Mesothelial cell of epicardium (in vitro differentiated cells): Measurements from ENCODE around the gene MLLT3. TPM values are rescaled to one million over a fixed set of nuclear protein-coding genes. Genes with fewer than 3 reads are reported as not detected.
A peak's percentile ranks its signal among the peaks of the same experiment; 100 is the strongest.

ENCODE experiments used
- DNase-seq, 2 experiments: peaks; one replicate each; pipeline ENCODE4 v3.0.0; 2021; ENCODE audit warnings: low spot score in 2 of 2; ENCODE audit not compliant: unreplicated experiment in 2 of 2
- H3K27ac Mint-ChIP-seq: 2 replicates; pipeline ENCODE4 v1.8.0; 2021; ENCODE audit warnings: mixed read lengths
- H3K27me3 Mint-ChIP-seq: 2 replicates; pipeline ENCODE4 v1.8.0; 2021; ENCODE audit warnings: low read depth, mixed read lengths
- H3K36me3 Mint-ChIP-seq: 2 replicates; pipeline ENCODE4 v1.8.0; 2021; ENCODE audit warnings: mixed read lengths
- H3K4me1 Mint-ChIP-seq: 2 replicates; pipeline ENCODE4 v1.8.0; 2021; ENCODE audit warnings: mixed read lengths
- H3K4me3 Mint-ChIP-seq: 2 replicates; pipeline ENCODE4 v1.8.0; 2021; ENCODE audit warnings: mild to moderate bottlenecking, moderate library complexity, mixed read lengths
- H3K9me3 Mint-ChIP-seq: 2 replicates; pipeline ENCODE4 v1.8.0; 2021; ENCODE audit warnings: mixed read lengths
- total RNA-seq: library from RNA; stranded (reverse); gene quantifications from 3 replicates; pipeline ENCODE4 v1.2.1, GENCODE V29; 2021
- TF ChIP-seq, protein P1 (sequence below): fragments of 200-600 bp; sonication (generic); IDR thresholded peaks from one replicate; pipeline ENCODE4 v1.5.0; 2021; ENCODE audit warnings: antibody characterized with exemption; ENCODE audit not compliant: unreplicated experiment

MLLT3 gene
- total RNA-seq, 1 donor from 2014 or later = 45.8 TPM

DNA sequence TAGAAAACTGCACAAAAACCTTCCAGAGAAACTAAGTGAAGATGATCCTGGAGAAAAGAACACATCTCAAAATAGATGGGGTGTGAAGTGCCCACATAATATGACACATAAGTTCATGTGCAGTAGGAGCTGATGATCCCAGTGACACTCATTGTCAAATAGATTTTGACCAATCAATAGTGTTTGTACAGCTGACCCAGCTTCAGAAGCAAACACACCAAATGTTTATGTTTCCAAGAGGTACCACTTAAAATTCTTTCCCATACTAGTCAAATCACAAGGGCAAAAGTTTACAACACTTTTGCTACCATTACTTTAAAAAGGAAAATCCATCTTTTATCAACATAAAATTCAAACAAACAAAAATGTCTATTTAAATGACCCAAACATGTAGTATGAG lies 175.0 kb downstream of the MLLT3 start:
- no peak overlapping the region for H3K27ac Mint-ChIP-seq
- TF ChIP-seq, protein P1, sequence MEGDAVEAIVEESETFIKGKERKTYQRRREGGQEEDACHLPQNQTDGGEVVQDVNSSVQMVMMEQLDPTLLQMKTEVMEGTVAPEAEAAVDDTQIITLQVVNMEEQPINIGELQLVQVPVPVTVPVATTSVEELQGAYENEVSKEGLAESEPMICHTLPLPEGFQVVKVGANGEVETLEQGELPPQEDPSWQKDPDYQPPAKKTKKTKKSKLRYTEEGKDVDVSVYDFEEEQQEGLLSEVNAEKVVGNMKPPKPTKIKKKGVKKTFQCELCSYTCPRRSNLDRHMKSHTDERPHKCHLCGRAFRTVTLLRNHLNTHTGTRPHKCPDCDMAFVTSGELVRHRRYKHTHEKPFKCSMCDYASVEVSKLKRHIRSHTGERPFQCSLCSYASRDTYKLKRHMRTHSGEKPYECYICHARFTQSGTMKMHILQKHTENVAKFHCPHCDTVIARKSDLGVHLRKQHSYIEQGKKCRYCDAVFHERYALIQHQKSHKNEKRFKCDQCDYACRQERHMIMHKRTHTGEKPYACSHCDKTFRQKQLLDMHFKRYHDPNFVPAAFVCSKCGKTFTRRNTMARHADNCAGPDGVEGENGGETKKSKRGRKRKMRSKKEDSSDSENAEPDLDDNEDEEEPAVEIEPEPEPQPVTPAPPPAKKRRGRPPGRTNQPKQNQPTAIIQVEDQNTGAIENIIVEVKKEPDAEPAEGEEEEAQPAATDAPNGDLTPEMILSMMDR = no peak
- no peaks in the 10 kb centered on the region for H3K9me3 Mint-ChIP-seq
- H3K4me3 Mint-ChIP-seq = no peak overlapping the region
- no peak for DNase-seq
- H3K36me3 Mint-ChIP-seq = peaks cover 3% of the 10 kb centered on the region
- no peaks in the 10 kb centered on the region for H3K27me3 Mint-ChIP-seq
- peaks cover 10% of the 10 kb centered on the region for H3K4me1 Mint-ChIP-seq

DNA sequence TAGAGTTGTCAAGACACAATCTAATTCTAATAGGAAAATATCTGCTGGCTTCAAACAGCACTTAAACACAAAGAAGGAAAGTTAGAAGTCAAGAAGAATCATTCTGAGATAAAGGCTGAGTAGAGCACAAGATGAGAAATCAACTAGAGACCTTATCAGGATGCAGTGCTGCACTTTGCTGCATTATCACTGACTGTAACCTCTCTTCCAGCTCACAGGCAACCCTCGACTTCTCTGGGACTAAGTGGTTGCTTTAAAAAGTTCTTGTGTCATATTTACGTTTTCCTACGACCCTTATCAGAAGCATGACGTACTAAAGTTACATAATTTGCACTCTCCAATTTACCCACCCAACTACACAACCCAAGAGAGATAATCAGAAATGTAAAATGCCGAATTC lies 176.1 kb downstream of the MLLT3 start:
- peaks cover 3% of the 10 kb centered on the region for H3K36me3 Mint-ChIP-seq
- TF ChIP-seq, protein P1 = no peak
- peaks cover 19% of the 10 kb centered on the region for H3K4me1 Mint-ChIP-seq
- peak overlapping the region; percentile 23 for H3K27ac Mint-ChIP-seq
- H3K27me3 Mint-ChIP-seq = no peaks in the 10 kb centered on the region
- no peak for DNase-seq
- no peak overlapping the region for H3K4me3 Mint-ChIP-seq
- no peaks in the 10 kb centered on the region for H3K9me3 Mint-ChIP-seq

DNA sequence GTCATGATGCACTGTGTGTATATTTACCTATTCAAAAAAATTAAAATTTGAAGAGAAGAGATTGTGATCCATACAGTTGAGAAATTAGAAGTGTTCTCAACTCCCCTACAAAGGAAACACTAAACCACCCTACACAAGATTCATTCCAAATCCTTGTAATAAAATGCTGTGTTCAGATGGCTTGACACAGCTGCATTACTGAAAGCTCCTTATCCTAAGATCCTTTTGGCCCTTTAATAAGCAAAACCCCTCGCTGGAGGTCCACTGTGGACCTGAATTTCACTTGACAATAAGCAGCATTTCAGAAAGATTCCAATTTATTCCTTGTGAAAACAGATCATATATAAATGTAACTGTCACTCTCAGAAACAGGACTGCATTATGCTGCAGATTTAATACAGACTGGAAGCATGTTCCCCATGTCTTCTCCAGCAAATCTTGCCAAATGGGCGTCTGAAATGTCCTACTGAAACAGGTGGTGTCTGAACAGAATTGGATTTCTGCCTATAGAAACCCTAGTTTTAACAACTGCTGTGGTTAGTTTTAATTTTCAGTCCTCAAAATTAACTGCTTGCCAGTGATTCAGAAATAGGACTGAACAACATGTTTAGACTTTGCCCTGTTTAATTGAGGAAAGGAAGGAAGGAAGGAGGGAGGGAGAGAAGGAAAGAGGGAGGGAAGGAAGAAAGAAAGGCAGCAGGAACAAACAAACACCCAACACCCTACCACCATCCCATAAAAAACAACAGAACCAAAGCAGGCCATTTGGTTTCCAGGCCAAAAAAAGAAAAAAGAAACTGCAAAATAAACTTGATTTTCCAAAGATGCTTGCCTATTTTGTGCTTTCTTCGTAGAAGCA lies 179.6 kb downstream of the MLLT3 start:
- H3K4me3 Mint-ChIP-seq = no peak overlapping the region

DNA sequence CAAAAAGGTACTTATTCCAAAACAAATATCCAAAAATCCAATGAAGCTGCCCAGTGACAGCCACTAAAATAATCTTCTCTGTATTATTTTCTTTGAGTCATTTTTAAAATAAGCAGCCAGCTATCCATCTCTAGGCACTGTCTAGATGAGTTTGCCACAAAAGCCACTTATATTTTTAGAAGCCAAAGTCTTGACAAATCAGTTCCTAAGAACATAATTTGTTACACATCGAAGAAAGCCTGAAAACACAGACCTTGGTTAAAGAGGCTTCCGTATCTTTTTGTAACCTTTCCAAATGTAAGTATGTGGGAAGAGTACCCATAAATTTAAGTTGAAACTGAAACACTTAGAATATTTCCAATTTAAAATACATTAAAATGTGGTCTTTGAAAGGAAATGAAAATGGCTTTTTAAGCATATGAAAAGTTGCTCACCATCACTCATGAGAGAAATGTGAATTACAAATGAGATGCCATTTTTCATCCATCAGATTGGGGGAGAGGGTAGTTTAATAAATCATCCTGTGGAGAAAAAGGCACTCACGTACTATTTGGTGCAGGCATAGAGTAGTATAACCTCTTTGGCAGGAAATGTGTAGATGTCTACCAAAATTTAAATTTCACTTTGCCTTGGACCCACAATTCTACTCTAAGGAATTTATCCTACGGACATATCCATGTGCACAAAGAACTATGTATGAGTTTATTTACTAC lies 180.4 kb downstream of the MLLT3 start:
- peaks cover 2% of the 10 kb centered on the region for H3K36me3 Mint-ChIP-seq
- H3K27me3 Mint-ChIP-seq = no peaks in the 10 kb centered on the region
- no peak overlapping the region for H3K4me3 Mint-ChIP-seq
- H3K9me3 Mint-ChIP-seq = no peaks in the 10 kb centered on the region
- no peak overlapping the region for H3K27ac Mint-ChIP-seq
- H3K4me1 Mint-ChIP-seq = peaks cover 34% of the 10 kb centered on the region
- no peak for DNase-seq
- TF ChIP-seq, protein P1 = no peak

More for the DNA sequence above, 179.6 kb downstream of the MLLT3 start:
- H3K36me3 Mint-ChIP-seq = peaks cover 5% of the 10 kb centered on the region
- peaks cover 32% of the 10 kb centered on the region for H3K4me1 Mint-ChIP-seq
- no peaks in the 10 kb centered on the region for H3K27me3 Mint-ChIP-seq
- no peak for DNase-seq
- no peak overlapping the region for H3K27ac Mint-ChIP-seq
- TF ChIP-seq, protein P1 = no peak
- no peaks in the 10 kb centered on the region for H3K9me3 Mint-ChIP-seq

DNA sequence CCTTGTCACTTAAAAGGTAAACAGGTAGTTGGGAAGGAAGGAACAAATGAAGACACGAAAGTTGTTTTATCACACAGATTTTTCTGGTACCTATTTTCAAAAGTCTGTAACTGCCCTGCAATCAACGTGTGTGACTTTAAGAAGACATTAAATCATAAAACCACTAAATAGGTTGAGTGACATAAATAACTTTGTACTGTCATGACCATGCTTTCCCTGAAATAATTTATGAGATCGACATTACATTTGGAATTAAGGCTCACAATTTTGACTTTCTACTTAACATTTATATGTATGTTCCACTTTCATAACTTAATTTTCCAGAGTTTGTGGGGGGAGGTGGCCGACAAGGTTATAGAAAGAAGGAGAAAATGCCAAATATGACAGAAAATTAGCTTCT lies 181.1 kb downstream of the MLLT3 start:
- DNase-seq = no peak
- Mint-ChIP-seq H3K4me3 (no peak overlapping the region), H3K9me3 (no peaks in the 10 kb centered on the region), H3K36me3 (peaks cover 2% of the 10 kb centered on the region), H3K27me3 (no peaks in the 10 kb centered on the region), H3K4me1 (peaks cover 31% of the 10 kb centered on the region), H3K27ac (no peak overlapping the region)
- TF ChIP-seq, protein P1 = no peak
